ENCODE results near the gene BEST3.
"Not testable (repeated sequence)": the region's sequence is repeated elsewhere in the genome, so short reads cannot be mapped to it uniquely, and the experiment has no call there.

Gene BEST3

GRCh38 chr12:69684466-69684865 lies 14.6 kb downstream of the BEST3 start:
- H3K27ac ChIP-seq, result no peak overlapping the region

GRCh38 chr12:69682110-69682755 lies 16.9 kb downstream of the BEST3 start:
- H3K27ac ChIP-seq, result no peak overlapping the region
- H3K9me3 ChIP-seq (ENCODE audit: low read depth, low read length), result no peaks in the 10 kb centered on the region

More at GRCh38 chr12:69684466-69684865, 14.6 kb downstream of the BEST3 start:
- DNase-seq (ENCODE audit: low read depth, low spot score), result no peak
- H3K4me3 ChIP-seq, result no peak overlapping the region
- H3K36me3 ChIP-seq (ENCODE audit: insufficient read depth, low read length), result no peaks in the 10 kb centered on the region
- H3K9me3 ChIP-seq (ENCODE audit: low read depth, low read length), result no peaks in the 10 kb centered on the region
- no peak overlapping the region for H3K9ac ChIP-seq (ENCODE audit: insufficient read length)
- TF ChIP-seq POLR2AphosphoS5 (IDR thresholded peaks at IDR 0.05; ENCODE audit: borderline replicate concordance, low read depth, low read length) (no peak), FOXP2 (optimal IDR thresholded peaks at IDR 0.05; ENCODE audit: control extremely low read depth, extremely low read length, insufficient read depth) (no peak), EZH2 (IDR thresholded peaks at IDR 0.05) (no peak)

GRCh38 chr12:69679119-69679518 lies 20.0 kb downstream of the BEST3 start:
- H3K4me3 ChIP-seq, result no peak overlapping the region
- no peak overlapping the region for H3K27ac ChIP-seq
- no peaks in the 10 kb centered on the region for H3K9me3 ChIP-seq (ENCODE audit: low read depth, low read length)
- TF ChIP-seq EZH2 (IDR thresholded peaks at IDR 0.05), result no peak
- no peak overlapping the region for H3K9ac ChIP-seq (ENCODE audit: insufficient read length)
- no peak for DNase-seq (ENCODE audit: low read depth, low spot score)
- no peaks in the 10 kb centered on the region for H3K36me3 ChIP-seq (ENCODE audit: insufficient read depth, low read length)

More at GRCh38 chr12:69682110-69682755, 16.9 kb downstream of the BEST3 start:
- no peak for DNase-seq (ENCODE audit: low read depth, low spot score)
- Histone ChIP-seq H3K9ac (ENCODE audit: insufficient read length) (no peak overlapping the region), H3K4me3 (no peak overlapping the region), H3K36me3 (ENCODE audit: insufficient read depth, low read length) (no peaks in the 10 kb centered on the region)
- TF ChIP-seq EZH2 (IDR thresholded peaks at IDR 0.05) (no peak), POLR2AphosphoS5 (IDR thresholded peaks at IDR 0.05; ENCODE audit: borderline replicate concordance, low read depth, low read length) (no peak), FOXP2 (optimal IDR thresholded peaks at IDR 0.05; ENCODE audit: control extremely low read depth, extremely low read length, insufficient read depth) (no peak)

- H3K27ac ChIP-seq, result no peak overlapping the region
- no peak for TF ChIP-seq EZH2 (IDR thresholded peaks at IDR 0.05)
- no peak for TF ChIP-seq FOXP2 (optimal IDR thresholded peaks at IDR 0.05; ENCODE audit: control extremely low read depth, extremely low read length, insufficient read depth)
- no peak for TF ChIP-seq POLR2AphosphoS5 (IDR thresholded peaks at IDR 0.05; ENCODE audit: borderline replicate concordance, low read depth, low read length)
- DNase-seq (ENCODE audit: low read depth, low spot score), result no peak
- no peaks in the 10 kb centered on the region for H3K9me3 ChIP-seq (ENCODE audit: low read depth, low read length)
- no peak overlapping the region for H3K9ac ChIP-seq (ENCODE audit: insufficient read length)
- no peaks in the 10 kb centered on the region for H3K36me3 ChIP-seq (ENCODE audit: insufficient read depth, low read length)
- no peak overlapping the region for H3K4me3 ChIP-seq
These were observed 22.7 kb downstream of the BEST3 start for GRCh38 chr12:69676257-69677012.

- H3K27ac ChIP-seq, result no peak overlapping the region
- no peak overlapping the region for H3K4me3 ChIP-seq
- no peak overlapping the region for H3K9ac ChIP-seq (ENCODE audit: insufficient read length)
- DNase-seq (ENCODE audit: low read depth, low spot score), result no peak
- no peaks in the 10 kb centered on the region for H3K36me3 ChIP-seq (ENCODE audit: insufficient read depth, low read length)
- H3K9me3 ChIP-seq (ENCODE audit: low read depth, low read length), result no peaks in the 10 kb centered on the region
- TF ChIP-seq POLR2AphosphoS5 (IDR thresholded peaks at IDR 0.05; ENCODE audit: borderline replicate concordance, low read depth, low read length) (no peak), FOXP2 (optimal IDR thresholded peaks at IDR 0.05; ENCODE audit: control extremely low read depth, extremely low read length, insufficient read depth) (no peak), EZH2 (IDR thresholded peaks at IDR 0.05) (no peak)
These were observed 26.9 kb downstream of the BEST3 start for GRCh38 chr12:69672195-69672594.

- no peak for TF ChIP-seq EZH2 (IDR thresholded peaks at IDR 0.05)
- H3K27ac ChIP-seq, result no peak overlapping the region
- H3K9me3 ChIP-seq (ENCODE audit: low read depth, low read length), result no peaks in the 10 kb centered on the region
- H3K4me3 ChIP-seq, result no peak overlapping the region
- H3K36me3 ChIP-seq (ENCODE audit: insufficient read depth, low read length), result no peaks in the 10 kb centered on the region
- H3K9ac ChIP-seq (ENCODE audit: insufficient read length), result no peak overlapping the region
- DNase-seq (ENCODE audit: low read depth, low spot score), result no peak
These were observed 27.5 kb downstream of the BEST3 start for GRCh38 chr12:69671597-69671996.

DNA sequence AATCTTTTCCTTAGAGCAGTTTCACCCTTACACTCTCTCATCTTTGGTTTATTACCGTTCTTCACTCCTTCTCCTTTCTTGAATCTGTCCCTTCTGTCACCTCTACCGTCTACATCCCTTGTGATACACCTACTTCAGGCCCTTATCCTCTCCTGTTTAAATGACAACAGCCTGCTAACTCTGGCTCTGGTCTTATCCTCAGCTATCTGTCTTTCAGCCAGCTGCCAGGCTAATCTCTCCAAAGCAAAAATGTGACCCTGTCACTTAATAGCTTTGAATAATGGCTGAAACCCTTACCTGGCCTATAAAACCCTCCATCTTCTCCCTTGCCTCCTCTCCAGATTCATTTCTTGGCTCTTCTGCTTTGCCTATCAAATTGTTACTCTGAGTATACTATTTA lies 32.3 kb downstream of the BEST3 start:
- H3K36me3 ChIP-seq (ENCODE audit: insufficient read depth, low read length), result no peaks in the 10 kb centered on the region
- DNase-seq (ENCODE audit: low read depth, low spot score), result no peak
- TF ChIP-seq POLR2AphosphoS5 (IDR thresholded peaks at IDR 0.05; ENCODE audit: borderline replicate concordance, low read depth, low read length) (no peak), EZH2 (IDR thresholded peaks at IDR 0.05) (no peak), FOXP2 (optimal IDR thresholded peaks at IDR 0.05; ENCODE audit: control extremely low read depth, extremely low read length, insufficient read depth) (no peak)
- H3K4me3 ChIP-seq, result no peak overlapping the region
- H3K27ac ChIP-seq, result no peak overlapping the region
- H3K9ac ChIP-seq (ENCODE audit: insufficient read length), result no peak overlapping the region
- no peaks in the 10 kb centered on the region for H3K9me3 ChIP-seq (ENCODE audit: low read depth, low read length)

DNA sequence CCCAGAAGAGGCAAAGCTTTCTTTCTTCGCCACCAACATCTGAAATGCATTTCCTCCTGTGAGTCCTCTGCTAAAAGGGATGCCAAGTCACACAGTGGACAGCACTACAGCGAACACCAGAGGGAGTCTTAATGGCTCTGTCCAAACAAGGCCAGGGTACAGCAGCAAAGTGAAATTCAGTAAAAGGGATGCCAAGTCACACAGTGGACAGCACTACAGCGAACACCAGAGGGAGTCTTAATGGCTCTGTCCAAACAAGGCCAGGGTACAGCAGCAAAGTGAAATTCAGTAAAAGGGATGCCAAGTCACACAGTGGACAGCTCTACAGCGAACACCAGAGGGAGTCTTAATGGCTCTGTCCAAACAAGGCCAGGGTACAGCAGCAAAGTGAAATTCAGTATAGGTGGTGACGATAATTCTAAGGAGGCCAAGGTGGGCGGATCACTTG lies 34.1 kb downstream of the BEST3 start:
- H3K4me3 ChIP-seq; H3K36me3 ChIP-seq (ENCODE audit: insufficient read depth, low read length); H3K9me3 ChIP-seq (ENCODE audit: low read depth, low read length); DNase-seq (ENCODE audit: low read depth, low spot score); H3K9ac ChIP-seq (ENCODE audit: insufficient read length); H3K27ac ChIP-seq: not testable (repeated sequence)

GRCh38 chr12:69663726-69664125 lies 35.4 kb downstream of the BEST3 start:
- no peak overlapping the region for H3K27ac ChIP-seq
- DNase-seq (ENCODE audit: low read depth, low spot score), result no peak
- H3K36me3 ChIP-seq (ENCODE audit: insufficient read depth, low read length), result no peaks in the 10 kb centered on the region
- TF ChIP-seq POLR2AphosphoS5 (IDR thresholded peaks at IDR 0.05; ENCODE audit: borderline replicate concordance, low read depth, low read length) (no peak), FOXP2 (optimal IDR thresholded peaks at IDR 0.05; ENCODE audit: control extremely low read depth, extremely low read length, insufficient read depth) (no peak), EZH2 (IDR thresholded peaks at IDR 0.05) (no peak)
- no peak overlapping the region for H3K4me3 ChIP-seq
- no peaks in the 10 kb centered on the region for H3K9me3 ChIP-seq (ENCODE audit: low read depth, low read length)
- no peak overlapping the region for H3K9ac ChIP-seq (ENCODE audit: insufficient read length)

Measured in SK-N-MC (cell line).